RWPE1 (cell line): ENCODE measurements around the gene ULK4.
A peak's percentile ranks its signal among the peaks of the same experiment; 100 is the strongest.

Source experiments
- CTCF ChIA-PET: fragments of 350-600 bp; sonication (Branson Sonifier 250); formaldehyde crosslinking; extraction: SDS; loops from one replicate; lab custom pipeline; 2021; lab: Yijun Ruan, JAX
- POLR2A ChIA-PET: fragments of 400-600 bp; formaldehyde crosslinking; extraction: SDS; loops from one replicate; lab custom pipeline; 2020; ENCODE audit warnings: antibody characterized with exemption; ENCODE audit not compliant: low non-redundant PET; lab: Yijun Ruan, JAX
- DNase-seq: peaks from one replicate; pipeline ENCODE4 v3.0.0; 2012; ENCODE audit warnings: low spot score
- H3K27ac ChIP-seq: fragments of 450-650 bp; 2 replicates; pipeline ENCODE4 v1.5.1; 2017
- CTCF ChIP-seq: fragments of 450-650 bp; conservative IDR thresholded peaks from 2 replicates; pipeline ENCODE4 v1.5.1; 2017; ENCODE audit warnings: low read depth, mild to moderate bottlenecking

ULK4 gene

GRCh38 chr3:41267975-41268640 is 693.8 kb downstream of the ULK4 start:
- POLR2A ChIA-PET: no interaction called here
- no peak for TF ChIP-seq CTCF
- H3K27ac ChIP-seq: peak overlapping the region; percentile 51
- CTCF ChIA-PET: interaction anchor here (0.6 kb wide), 1 partner anchor 831 kb away, joined by 3 read pairs; no protein-coding TSS in a partner anchor
- peak; percentile 88 for DNase-seq

GRCh38 chr3:41265823-41266273 is 696.1 kb downstream of the ULK4 start:
- DNase-seq: no peak
- ChIA-PET POLR2A (no interaction called here), CTCF (no interaction called here)
- TF ChIP-seq CTCF: no peak
- H3K27ac ChIP-seq: no peak overlapping the region

GRCh38 chr3:41265011-41265545 is 696.8 kb downstream of the ULK4 start:
- POLR2A ChIA-PET: no interaction called here
- no peak for TF ChIP-seq CTCF
- H3K27ac ChIP-seq: no peak overlapping the region
- CTCF ChIA-PET: no interaction called here
- no peak for DNase-seq

- no peak for DNase-seq
- ChIA-PET CTCF (no interaction called here), POLR2A (no interaction called here)
- H3K27ac ChIP-seq: no peak overlapping the region
- no peak for TF ChIP-seq CTCF
These were observed 701.8 kb downstream of the ULK4 start for GRCh38 chr3:41260063-41260450.

- H3K27ac ChIP-seq: no peak overlapping the region
- ChIA-PET CTCF (no interaction called here), POLR2A (no interaction called here)
- no peak for TF ChIP-seq CTCF
- no peak for DNase-seq
These were observed 702.3 kb downstream of the ULK4 start for GRCh38 chr3:41259449-41260062.

- no peak for TF ChIP-seq CTCF
- CTCF ChIA-PET: no interaction called here
- POLR2A ChIA-PET: no interaction called here
- no peak for DNase-seq
- no peak overlapping the region for H3K27ac ChIP-seq
These were observed 703.6 kb downstream of the ULK4 start for GRCh38 chr3:41258239-41258800.
